NCI-H2171 (cell line): ENCODE measurements around the gene RNASEH2B.

Experiments
- DNase-seq: peaks from one replicate; lab custom pipeline; 2025; lab: John Stamatoyannopoulos, UW

RNASEH2B gene

DNA sequence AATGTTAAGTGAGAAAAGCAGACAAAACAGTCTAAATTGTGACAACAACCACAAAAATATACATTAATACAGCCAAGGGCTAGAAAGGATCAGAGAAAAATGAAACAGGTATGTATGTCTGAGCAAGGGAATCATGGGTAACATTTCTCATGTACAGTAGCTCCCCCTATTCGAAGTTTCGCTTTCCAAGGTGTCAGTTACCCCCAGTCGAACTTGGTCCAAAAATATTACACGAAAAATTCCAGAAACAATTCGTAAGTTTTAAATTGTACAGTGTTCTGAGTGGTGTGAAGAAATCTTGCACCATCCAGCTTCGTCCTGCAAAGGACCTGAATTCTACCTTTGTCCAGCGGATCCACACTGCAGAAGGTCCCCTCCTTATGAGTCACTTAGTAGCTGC, 1.8 kb upstream of the RNASEH2B start:
- DNase-seq: no peak

- DNase-seq: no peak
Measured at GRCh38 chr13:50908371-50908770, 1.2 kb upstream of the RNASEH2B start.

DNA sequence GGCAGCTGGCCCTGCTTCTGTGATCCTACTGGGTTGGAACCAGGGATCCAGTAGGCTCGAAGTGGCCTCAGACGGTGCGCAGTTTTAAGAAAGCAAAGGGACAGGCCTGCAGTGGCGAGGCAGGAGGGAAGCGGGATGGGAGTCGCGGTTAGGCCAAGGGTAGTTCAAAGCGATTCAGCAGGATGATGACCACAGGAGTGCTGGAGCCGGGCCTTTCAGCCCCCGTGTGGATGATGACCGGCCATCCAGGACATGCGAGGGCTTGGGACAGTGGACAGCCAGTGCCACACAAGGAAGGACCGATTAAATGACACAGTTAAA, 854 bp downstream of the RNASEH2B start:
- no peak for DNase-seq

- no peak for DNase-seq
Measured at GRCh38 chr13:50911081-50911631, 1.6 kb downstream of the RNASEH2B start.

GRCh38 chr13:50911937-50912795, 2.6 kb downstream of the RNASEH2B start:
- DNase-seq: peak; percentile 81

- no peak for DNase-seq
Measured at GRCh38 chr13:50912851-50913250, 3.3 kb downstream of the RNASEH2B start.

GRCh38 chr13:50914176-50914700, 4.6 kb downstream of the RNASEH2B start:
- no peak for DNase-seq

DNA sequence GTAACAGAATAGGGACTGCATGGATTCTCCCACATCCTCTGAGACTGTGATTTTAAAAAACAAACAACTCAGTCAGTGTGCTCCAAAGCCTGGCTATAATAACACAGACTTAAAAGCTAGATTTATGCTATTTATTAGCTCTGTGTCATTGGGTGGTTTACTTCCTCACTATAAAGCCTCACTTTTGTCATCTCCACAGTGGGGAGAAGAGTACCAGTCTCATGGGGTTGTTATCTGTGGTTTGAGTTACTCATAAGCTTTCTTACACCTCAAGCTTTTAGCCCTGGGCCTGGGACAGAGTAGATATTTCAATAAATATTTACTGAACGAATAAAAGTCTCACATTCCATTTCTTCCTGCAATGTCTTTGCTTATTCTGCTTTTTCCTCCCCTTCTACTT, 5.3 kb downstream of the RNASEH2B start:
- DNase-seq: no peak

DNA sequence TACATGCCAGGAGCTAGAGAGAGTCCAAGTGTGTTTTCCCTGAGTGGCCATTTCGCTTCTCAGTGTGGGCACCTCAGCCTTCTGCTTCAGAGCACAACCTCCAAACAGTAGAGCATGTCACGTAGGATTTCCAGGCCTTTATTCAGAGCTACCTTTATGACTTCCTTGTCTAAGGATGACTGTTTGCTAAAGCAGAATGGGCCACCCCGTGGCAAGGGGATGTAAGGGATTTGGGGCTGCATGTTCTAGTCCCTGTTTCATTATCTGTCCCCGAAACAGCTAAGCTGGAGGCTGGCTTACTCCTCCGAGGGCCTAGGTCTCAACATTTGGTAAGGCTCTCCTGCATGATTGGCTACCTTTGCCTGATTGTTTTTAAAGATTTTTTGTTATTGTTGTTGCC, 6.0 kb downstream of the RNASEH2B start:
- no peak for DNase-seq

DNA sequence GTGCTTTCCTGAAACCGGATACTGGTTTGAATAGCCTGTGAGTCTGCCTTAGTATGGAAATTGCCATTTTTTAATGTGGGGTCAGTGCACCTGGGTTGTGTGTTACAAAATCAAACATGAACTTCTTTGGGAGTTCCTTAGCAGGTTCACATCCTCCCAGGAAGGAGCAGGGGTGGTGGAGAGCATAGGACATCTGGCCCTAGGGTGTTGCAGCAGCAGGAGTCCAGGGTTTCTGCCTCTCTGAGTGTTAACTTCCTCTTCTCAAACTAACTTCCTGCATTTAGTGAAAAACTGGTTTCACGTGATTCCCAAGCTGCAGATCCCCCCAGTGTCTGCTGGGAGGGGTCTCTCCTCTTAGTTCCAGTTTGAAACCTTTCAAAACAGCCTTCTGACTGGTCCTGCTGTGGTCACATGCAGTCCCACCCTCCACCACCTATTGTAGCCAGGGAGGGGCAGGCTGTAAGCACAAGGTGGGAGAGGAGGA, 7.2 kb downstream of the RNASEH2B start:
- DNase-seq: no peak

- DNase-seq: no peak
Measured at GRCh38 chr13:50917572-50917971, 8.0 kb downstream of the RNASEH2B start.

- DNase-seq: no peak
Measured at GRCh38 chr13:50918567-50918966, 9.0 kb downstream of the RNASEH2B start.

DNA sequence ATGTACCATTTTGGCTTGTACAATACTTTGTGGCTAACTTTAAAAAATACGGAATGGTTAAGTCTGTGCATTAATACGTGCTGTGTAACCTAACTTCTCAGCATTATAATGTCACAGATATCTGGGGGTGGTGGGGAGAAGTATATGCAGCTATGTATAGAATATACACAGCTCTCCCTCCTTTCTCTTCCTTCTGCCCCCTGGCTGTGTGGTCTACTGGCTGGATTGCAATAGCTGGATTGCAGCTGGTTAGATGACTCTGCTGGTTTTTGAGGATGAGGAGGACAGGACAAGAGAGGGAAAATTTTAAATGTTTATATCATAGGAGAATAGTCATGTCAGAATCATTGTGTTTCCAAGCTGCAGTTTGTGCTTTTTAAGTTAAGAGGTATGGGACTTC, 9.7 kb downstream of the RNASEH2B start:
- no peak for DNase-seq

DNA sequence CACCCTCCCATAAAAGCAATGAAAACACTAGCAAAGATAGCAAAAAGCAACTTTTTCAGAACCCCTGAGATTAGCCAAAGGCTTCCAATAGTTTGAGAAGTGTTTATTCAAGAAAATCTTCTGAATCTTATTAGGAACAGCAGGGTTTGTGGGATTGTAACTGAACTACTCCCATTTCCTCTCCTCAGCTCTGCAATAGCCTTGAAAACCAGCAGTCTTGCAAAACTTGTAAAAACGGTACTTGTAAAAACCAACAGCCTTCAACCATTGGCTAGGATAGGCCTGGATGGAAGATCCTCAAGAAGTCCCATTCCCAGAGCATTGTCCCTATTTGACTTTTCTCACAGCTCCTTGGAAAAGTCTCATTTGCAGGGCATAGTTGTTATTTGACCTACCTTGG, 12.1 kb downstream of the RNASEH2B start:
- DNase-seq: no peak

DNA sequence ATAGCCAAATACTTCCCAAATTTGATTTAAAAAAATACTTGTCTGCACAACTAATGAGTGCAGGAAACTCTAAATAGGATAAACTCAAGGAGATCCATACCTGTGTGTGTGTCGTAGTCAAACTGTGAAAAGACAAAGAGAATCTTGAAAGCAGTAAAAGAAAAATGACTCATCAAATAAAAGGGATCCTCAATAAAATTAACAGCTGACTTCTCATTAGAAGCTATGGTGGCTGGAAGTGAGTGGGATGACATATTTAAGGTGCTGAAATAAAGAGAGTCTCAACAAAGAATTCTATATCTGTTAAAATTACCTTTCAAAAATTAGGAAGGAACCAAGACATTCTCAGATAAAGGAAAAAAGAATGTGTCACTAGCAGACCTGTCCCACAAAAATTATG, 13.7 kb downstream of the RNASEH2B start:
- no peak for DNase-seq

GRCh38 chr13:50924025-50924424, 14.4 kb downstream of the RNASEH2B start:
- no peak for DNase-seq

DNA sequence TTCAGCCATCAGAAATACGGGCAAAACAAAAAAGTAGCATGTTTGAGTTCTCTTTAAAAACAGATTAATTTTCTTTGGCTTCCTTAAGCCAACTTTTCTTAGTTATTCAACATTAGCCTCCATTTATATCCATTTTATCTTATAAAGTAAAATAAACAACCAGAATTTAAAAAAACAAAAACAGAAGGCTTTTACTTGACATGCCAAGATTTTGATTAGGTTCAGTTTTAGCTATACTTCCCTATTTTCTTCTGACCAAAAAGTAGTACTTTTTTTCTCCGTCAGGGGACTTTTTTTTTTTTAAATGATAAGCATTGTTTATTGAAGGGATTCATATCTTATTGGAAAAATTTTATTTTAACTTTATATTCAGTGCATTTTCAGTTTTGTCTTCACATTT, 18.1 kb downstream of the RNASEH2B start:
- no peak for DNase-seq

DNA sequence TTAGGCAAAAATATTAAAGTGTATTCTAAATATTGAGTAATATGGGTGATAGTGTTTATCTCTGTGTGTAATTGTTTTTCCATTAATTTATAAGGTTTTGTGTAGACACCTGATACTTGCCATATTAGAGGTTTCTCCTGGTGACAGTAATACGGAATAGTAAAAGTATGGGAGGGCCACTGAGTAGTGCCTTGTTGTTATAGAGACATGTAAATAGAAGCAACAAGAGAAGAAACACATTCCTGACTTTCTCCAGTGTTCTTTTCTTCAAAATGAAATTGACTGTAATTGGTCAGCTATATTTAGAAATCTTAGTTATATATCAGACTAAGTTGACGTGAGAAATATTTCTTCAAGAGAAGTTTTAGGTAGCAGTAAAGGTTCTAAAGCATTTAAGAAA, 18.5 kb downstream of the RNASEH2B start:
- DNase-seq: no peak

DNA sequence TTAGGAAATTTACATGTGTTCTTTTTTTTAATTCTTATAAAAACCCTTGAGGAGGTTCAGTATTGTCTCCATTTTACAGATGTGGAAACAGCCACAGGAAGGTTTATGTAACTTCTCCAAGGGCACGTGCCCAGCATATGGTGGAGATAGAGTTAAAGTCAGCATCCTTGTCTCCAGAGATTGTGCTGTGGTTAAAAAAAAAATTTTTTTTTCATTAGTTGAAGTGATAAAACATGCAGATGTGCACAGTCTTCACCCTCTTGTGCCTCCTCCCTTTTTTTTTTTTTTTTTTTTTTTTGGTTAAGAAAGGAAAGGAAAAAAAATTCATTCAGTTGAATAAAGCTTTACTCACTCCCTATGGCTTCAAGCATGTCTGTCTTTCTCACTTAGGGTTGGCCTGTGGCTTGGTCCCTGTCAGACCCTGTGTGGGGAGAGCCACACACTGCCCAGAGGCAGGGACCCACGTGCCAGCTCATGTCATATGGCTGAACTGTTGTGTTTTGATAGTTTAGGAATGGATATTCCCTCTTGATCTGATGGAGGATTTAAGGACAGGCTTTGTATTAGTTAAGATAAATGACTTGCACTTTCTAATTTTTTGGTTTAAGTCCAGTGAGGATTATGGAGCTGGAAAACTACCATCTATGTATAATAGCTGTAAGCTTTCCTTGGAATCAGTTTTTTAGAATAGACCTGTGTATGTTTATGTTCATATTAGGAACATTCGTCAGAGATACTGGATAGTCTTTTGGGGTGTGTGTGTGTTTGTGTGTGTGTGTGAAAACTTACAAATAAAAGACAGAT, 19.3 kb downstream of the RNASEH2B start:
- no peak for DNase-seq

DNA sequence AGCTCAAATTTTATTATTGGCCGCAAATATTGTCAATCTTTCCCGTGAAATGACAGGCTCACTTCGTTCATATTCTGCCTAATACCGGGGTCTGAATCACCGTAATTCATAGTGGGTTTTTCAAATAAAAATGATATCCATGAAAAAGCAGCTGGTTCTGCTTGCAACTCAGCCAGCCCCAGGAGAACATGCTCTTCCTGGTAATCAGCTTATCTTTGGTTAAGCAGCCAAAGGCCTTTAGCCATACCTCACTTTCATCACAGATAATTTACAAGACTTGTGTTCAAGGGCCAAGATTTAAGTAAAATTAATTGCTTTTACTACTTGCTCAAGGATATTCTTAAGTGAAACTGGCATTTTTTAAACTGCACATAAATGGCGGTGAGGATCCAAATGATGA, 22.5 kb downstream of the RNASEH2B start:
- DNase-seq: no peak

DNA sequence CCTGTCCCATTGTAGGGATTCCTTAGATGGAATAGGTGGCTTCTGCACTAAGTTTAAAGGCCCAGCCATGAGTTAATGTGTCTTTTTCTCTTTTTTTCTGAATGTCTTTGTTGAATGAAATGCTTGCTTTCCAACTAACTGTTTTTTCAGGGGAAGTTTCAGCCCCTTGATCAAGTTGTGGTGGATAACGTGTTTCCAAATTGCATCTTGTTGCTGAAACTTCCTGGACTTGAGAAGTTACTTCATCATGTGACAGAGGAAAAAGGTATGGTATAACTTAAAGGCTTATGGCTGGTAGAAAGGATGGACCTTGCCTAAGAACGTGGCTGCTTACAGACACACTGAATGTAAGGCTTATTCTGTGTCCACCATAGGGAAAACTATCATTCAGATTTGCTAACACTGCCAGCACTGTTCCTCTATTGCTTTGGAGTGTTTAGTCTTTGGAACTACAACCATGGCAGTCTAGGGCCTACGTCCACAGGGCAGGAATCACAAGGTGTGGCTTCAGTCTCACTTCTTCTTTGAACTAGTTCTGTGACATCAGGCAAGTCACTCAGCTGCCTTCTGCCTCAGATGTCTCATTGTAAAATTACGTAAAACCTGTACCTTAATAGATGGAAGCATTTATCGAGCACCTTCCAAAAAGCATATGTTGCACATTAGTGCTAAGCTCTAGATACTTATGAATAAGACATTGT, 25.3 kb downstream of the RNASEH2B start:
- DNase-seq: no peak

DNA sequence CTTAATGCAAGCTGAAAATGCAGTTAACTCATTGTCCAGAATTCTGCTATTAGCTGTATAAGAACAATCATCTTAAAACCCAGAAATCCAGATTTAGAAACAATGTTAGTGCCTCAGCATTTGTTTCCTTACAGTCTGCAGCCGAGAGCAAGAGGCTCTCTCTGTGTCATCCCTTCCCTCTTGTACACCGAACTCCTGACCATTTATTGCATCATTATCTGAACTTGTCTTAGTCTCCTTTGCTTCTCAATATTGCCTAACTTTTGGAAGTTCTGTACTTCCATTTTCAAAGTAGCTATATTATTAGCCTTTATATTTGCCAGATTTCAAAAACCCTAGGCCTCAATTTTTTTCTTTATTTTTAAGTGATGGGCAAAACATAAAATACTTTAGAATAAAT, 27.1 kb downstream of the RNASEH2B start:
- DNase-seq: no peak
